GM21717 (cell line): ENCODE measurements around the gene PMS2.
"Not testable (repeated sequence)": the region's sequence is repeated elsewhere in the genome, so short reads cannot be mapped to it uniquely, and the experiment has no call there.

Experiments
- ATAC-seq: cut with Tn5 transposase; IDR thresholded peaks from one replicate; pipeline ENCODE4 v1.9.1; 2021; ENCODE audit warnings: mild to moderate bottlenecking, moderate library complexity; ENCODE audit not compliant: unreplicated experiment

The PMS2 gene

GRCh38 chr7:6020371-6021286, 11.8 kb upstream of the PMS2 start:
- no peak for ATAC-seq

DNA sequence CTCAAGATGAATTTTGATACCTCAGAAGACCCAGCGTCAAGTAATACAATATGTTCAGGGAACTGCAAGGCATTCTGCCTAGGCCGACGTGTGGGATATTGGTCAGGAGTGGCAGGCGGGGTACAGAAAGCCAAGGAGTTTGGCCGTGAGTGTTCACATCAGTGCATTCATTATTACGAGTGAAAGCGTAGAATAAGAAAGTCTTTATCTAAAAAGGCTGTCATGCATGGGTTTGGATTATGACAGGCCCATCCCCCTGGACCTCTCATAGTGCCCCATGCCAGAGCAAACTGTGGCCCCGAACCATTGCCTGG, 7.8 kb upstream of the PMS2 start:
- no peak for ATAC-seq

GRCh38 chr7:6015917-6016652, 7.2 kb upstream of the PMS2 start:
- ATAC-seq = peak; percentile 27

DNA sequence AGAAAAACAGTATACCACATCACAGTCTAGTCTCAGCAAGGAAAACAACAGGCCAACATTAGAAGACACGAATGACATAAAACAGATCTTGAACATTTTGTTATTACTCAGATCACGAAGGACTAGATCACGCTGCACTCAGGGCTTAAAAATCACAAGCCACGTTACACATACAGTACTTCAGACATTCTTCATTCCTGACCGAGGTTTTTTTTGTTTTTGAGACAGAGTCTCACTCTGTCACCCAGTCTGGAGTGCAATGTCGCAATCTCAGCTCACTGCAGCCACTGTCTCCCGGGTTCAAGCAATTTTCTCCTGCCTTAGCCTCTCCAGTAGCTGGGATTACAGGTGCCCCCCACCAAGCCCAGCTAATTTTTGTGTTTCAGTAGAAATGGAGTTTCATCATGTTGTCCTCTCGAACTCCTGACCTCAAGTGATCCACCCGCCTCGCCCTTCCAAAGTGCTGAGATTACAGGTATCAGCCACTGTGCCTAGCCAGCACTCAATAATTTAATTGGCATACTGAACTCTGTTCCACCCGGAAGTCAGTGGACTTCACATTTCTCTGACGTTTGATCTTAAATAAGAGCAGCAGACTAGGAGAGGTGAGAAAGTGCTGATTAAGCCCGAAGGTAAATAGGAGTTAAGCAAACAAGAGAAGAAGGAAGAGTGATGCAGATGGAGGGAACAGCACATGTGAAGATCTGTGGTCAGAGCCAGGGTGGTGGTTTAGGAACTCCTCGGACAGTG, 3.7 kb upstream of the PMS2 start:
- ATAC-seq = no peak

DNA sequence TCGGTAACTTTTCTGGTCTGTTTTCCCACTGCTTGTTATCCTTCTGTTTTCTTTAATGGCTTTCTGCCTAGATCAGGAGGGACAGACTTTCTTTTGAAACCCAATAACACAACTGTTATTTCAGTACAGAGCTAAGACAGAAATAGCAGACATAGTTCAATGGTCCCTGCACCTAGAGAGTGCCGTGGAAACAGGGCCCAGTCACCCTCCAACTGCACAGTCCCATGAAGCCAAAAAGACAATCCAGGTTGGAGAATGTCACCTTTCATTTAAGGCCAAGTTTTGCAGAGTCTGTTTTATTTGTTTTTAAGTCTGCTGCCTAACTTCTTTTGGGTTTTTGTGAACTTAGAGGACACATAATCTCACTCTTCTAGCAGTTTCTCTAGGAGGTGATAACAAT, 2.7 kb upstream of the PMS2 start:
- ATAC-seq = no peak

- ATAC-seq = not testable (repeated sequence)
Observed at GRCh38 chr7:6010370-6010769, 1.5 kb upstream of the PMS2 start.

DNA sequence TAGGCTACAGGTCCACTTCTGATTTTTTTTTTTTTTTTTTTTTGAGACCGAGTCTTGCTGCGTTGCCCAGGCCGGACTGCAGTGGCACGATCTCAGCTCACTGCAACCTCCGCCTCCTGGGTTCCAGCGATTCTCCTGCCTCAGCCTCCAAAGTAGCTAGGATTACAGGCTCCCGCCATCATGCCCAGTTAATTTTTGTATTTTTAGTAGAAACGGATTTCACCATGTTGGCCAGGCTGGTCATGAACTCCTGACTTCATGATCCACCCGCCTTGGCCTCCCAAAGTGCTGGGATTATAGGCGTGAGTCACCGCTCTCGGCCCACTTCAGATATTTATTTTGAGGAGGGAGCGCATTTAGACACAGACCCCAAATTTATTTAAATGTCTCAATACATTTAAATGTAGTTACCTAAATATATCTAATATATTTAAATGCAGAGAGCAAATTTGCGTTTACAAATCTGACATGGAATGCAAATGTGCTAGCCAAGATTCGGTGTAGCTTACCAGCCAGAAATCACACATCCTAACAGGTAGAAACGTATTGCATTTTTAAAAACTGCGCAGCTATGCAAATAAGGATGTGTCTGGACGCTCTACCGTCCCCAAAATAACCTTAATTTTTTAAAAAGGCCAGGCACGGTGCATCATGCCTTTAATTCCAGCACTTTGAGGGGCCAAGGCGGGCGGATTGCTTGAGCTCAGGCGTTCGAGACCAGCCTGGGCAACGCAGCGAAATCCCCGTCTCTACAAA, 836 bp downstream of the PMS2 start:
- ATAC-seq = not testable (repeated sequence)

DNA sequence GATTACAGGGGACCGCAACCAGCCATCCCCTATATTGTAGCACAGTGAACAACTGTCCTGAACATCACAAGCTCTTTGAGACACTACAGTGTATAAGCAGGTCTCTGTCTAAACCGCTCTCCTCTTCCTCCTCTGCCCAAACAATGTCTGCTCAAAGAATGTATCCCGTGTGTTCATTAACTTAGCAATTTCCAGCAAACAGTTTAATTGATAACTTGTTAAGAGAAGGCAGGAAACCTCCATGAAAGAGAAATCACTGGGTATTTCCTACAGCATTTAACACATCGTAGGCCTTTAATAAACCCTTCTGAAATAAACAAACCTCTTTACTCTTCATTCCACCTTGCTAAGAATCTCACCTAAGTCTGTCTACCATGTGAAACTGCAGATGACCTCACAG, 1.5 kb downstream of the PMS2 start:
- no peak for ATAC-seq

- ATAC-seq = no peak
Observed at GRCh38 chr7:5997210-5997808, 11.5 kb downstream of the PMS2 start.

GRCh38 chr7:5987061-5987460, 21.8 kb downstream of the PMS2 start:
- not testable (repeated sequence) for ATAC-seq

DNA sequence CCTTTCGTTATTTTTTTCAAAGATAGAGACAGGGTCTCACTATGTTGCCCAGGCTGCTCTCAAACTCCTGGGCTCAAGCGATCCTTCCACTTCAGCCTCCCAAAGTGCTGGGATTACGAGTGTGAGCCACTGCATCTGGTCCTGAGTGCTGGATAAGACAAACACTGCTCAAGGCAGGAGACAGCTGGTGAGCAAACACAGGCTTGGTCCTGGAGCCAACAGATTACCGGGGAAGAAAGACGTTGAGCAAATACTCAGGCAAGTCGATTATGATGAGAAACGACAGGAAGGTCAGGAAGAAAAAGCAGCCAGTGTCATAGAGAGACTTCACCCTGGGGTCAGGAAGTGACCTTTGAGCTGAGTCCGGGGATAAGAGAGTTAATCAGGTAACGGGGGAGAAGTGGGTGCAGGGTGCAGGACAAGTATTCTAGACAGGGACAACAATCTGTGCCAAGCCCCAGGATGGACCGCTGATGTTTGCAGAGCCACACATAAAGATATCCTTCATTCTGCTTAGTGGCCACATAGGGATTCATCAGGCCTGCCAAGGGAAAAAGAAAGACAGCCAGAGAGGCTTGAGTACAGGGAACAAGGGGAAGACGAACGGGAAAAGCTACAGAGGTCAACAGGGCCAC, 29.1 kb downstream of the PMS2 start:
- not testable (repeated sequence) for ATAC-seq

DNA sequence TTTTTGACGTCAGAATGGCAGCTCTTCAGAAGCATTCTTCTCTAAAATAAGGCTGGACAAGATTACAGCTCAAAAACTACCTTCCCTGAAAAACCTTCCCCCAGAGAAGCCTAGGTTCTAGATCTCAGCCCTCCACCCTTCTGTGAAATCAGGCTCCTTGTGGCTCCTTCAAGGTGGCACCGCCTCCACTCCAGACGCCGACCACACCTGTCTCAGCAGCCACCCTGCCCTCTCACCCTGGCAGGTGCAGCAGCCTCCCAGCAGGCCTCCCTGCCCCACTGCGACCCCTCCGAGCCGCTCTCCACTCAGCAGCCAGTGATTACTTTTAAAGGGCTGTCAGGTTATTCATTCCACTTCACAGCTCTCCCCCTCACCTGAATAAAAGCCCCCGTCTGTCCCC, 35.3 kb downstream of the PMS2 start:
- ATAC-seq = not testable (repeated sequence)

GRCh38 chr7:5970347-5970911, 38.4 kb downstream of the PMS2 start, which contains the start of gene RSPH10B:
RSPH10B (minus strand) TSS chr7:5970689; CDS start chr7:5967116, 3,573 bp downstream.
- not testable (repeated sequence) for ATAC-seq

- ATAC-seq = not testable (repeated sequence)
Observed at GRCh38 chr7:5963810-5964209, 45.0 kb downstream of the PMS2 start.

DNA sequence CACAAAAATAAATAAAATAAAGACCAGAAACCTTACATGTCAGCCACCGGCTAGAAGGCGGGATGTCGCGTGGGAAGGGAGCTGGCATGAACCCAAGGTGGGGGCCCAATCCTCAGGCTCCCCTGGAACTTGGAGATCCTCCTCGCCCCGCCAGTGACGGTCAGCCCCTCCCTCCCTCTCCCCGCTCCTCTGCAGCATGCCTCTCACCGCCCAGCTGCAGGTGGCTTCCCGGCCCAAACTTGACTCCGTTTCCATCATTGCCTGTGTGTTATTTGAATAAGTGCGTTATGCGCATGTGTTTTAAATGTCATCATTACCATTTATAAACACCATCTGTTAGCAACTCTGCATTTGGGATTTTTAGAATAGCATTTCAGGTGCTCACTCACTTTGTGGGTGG, 45.6 kb downstream of the PMS2 start:
- not testable (repeated sequence) for ATAC-seq

DNA sequence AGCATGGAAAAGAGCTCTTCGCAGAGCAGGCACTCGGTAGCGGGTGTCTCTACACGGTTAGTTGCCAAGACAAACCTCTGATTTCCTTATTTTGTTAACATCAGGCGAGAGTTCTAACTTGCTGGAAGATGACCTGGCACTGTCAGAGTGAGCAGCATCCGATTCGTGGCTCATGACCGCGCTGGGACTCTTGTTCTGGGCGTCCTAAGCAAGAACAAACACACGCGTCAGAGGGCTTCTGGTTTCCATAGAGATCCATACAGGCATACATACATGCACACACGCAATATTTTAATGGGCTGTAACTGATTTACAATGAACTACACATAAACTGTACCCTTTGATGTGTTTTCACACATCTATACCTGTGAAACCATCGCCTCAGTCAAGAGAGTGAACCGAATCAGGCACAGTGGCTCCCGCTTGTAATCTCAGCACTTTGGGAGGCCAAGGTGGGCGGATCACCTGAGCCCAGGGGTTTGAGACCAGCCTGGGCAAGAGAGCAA, 73.9 kb downstream of the PMS2 start:
- not testable (repeated sequence) for ATAC-seq

GRCh38 chr7:5931905-5932644, 76.8 kb downstream of the PMS2 start:
- ATAC-seq = not testable (repeated sequence)

DNA sequence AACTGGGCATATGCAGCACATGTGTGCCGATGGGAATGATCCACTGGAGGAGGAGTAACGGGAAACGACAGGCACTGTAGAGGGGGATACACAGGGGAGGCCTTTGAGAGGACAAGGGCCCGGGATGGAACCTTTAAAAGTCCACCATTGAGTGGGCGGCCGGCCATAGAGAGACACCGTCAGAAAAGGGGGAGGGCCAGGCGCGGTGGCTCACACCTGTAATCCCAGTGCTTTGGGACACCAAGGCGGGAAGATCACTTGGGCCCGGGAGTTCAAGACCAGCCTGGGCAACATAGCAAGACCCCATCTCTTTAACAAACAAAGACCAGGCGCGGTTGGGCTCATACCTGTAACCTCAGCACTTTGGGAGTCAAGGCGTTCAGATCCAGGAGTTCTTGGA, 77.6 kb downstream of the PMS2 start:
- not testable (repeated sequence) for ATAC-seq
